ENCODE results near the gene RAD51B. TPM values are rescaled to one million over a fixed set of nuclear protein-coding genes. Genes with fewer than 3 reads are reported as not detected.

The RAD51B gene
- total RNA-seq, 1 experiment from 2014 or later = 20.0 TPM

GRCh38 chr14:68203871-68204270 is 384.3 kb downstream of the RAD51B start:
- TF ChIP-seq EGR1 (IDR thresholded peaks at IDR 0.05; ENCODE audit: low read depth) (no peak), RAD21 (IDR thresholded peaks at IDR 0.05; ENCODE audit: low read depth) (no peak), POLR2AphosphoS5 (IDR thresholded peaks at IDR 0.05; ENCODE audit: low read depth, low read length) (no peak), ZNF274 (IDR thresholded peaks at IDR 0.05; ENCODE audit: low read depth, low read length) (no peak), SP1 (IDR thresholded peaks at IDR 0.05; ENCODE audit: low read depth) (no peak), FOSL1 (IDR thresholded peaks at IDR 0.05; ENCODE audit: low read depth) (no peak), CTCF (IDR thresholded peaks at IDR 0.05 in 2 of 3, conservative IDR thresholded peaks at IDR 0.05 in 1 of 3; ENCODE audit: borderline replicate concordance in 1 of 3, insufficient read depth in 1 of 3, low read depth in 2 of 3, low read length in 2 of 3) (no peak), REST (IDR thresholded peaks at IDR 0.05; ENCODE audit: low read depth) (no peak)
- Histone ChIP-seq H4K20me1 (ENCODE audit: insufficient read depth) (no peaks in the 10 kb centered on the region), H3K9me2 (ENCODE audit: insufficient read depth) (no peaks in the 10 kb centered on the region), H3K79me2 (ENCODE audit: insufficient read depth, low read length) (no peaks in the 10 kb centered on the region), H3K4me3 (replicated peaks in 1 of 2; ENCODE audit: low read depth in 1 of 2, low read length in 2 of 2) (no peak overlapping the region), H2AFZ (ENCODE audit: low read depth, low read length, poor library complexity, severe bottlenecking) (no peak overlapping the region), H3K9me3 (ENCODE audit: control insufficient read depth in 1 of 2, insufficient read depth in 1 of 2, low read depth in 1 of 2, low read length in 2 of 2) (no peaks in the 10 kb centered on the region), H3K36me3 (ENCODE audit: control insufficient read depth in 1 of 2, insufficient read depth in 2 of 2, low read length in 2 of 2) (no peaks in the 10 kb centered on the region), H3K27ac (ENCODE audit: low read depth, low read length) (no peak overlapping the region), H3K9ac (ENCODE audit: low read length) (no peak overlapping the region), H3K4me2 (ENCODE audit: low read length) (no peak overlapping the region), H3K27me3 (ENCODE audit: insufficient read depth, low read length) (no peaks in the 10 kb centered on the region), H3K4me1 (ENCODE audit: control insufficient read depth in 1 of 2, insufficient read depth in 2 of 2, low read length in 2 of 2) (peaks cover 0 to 21% of the 10 kb centered on the region in 2 experiments; a peak in 2 of 4 replicates)
- ChIA-PET RAD21 (ENCODE audit: low non-redundant PET in 1 of 2, low total read pairs in 2 of 2, uncharacterized antibody in 2 of 2, unreplicated experiment in 2 of 2) (no interaction called here), POLR2A (no interaction called here), CTCF (no interaction called here)
- DNase-seq (ENCODE audit: low read depth, low spot score) = no peak
- BruUV-seq (replicated peaks) = no TSS peak
- intact Hi-C loops (cut with micrococcal nuclease) = no loop called here
- no peak for ATAC-seq

Data from HCT116 (cell line).